ENCODE results near the gene MAPK1.
A peak's percentile ranks its signal among the peaks of the same experiment; 100 is the strongest.

Gene MAPK1

DNA sequence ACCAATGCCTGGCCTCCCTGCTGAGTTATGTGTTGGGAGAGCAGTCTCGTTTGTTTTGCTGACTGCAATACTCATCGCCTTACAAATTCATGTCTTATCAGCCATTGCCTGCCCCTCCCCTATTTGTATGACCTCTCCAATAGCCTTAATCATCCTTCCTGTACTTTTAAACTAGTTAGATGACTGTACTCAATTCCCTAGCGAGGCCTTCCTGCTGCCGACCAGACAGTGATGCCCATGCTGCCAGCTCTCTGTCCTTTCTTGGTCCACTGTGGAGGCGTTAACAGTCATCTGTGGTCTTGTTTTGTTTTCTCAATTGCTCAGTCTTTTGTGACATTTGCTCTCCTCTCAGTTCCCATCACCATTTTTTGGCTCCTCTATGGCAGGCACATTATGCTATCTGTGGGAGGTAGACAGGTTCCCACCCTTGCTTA, 111.6 kb downstream of the MAPK1 start:
- Histone ChIP-seq H3K36me3 (ENCODE audit: control insufficient read depth in 2 of 2, insufficient read depth in 1 of 2, low read length in 2 of 2) (peaks cover 0 to 28% of the 10 kb centered on the region in 2 experiments; a peak in 1 of 3 replicates), H3K4me3 (ENCODE audit: low read depth, low read length) (no peak overlapping the region), H3K9me3 (ENCODE audit: control insufficient read depth, insufficient read depth, low read depth, low read length) (no peaks in the 10 kb centered on the region), H3K27ac (ENCODE audit: extremely low read depth, low read depth, low read length) (no peak overlapping the region), H3K4me1 (ENCODE audit: control insufficient read depth, insufficient read depth, low read length) (0 out of 2 replicates have a peak, but pooled peaks cover 3% of the 10 kb centered on the region)
- TF ChIP-seq FEZF1 (tag by site-specific recombination; IDR thresholded peaks at IDR 0.05) (peak; percentile 61; the same call in 1 of the 2 replicates), ZBTB26 (tag by site-specific recombination; optimal IDR thresholded peaks at IDR 0.05) (no peak), ZEB2 (tag by site-specific recombination; IDR thresholded peaks at IDR 0.05) (0 out of 2 replicates have a peak, but pooled peaks have one; percentile 23), IKZF3 (tag by site-specific recombination; IDR thresholded peaks at IDR 0.05) (no peak), WT1 (tag by site-specific recombination; IDR thresholded peaks at IDR 0.05) (0 out of 2 replicates have a peak, but pooled peaks have one; percentile 30), KLF1 (tag by site-specific recombination; IDR thresholded peaks at IDR 0.05) (0 out of 2 replicates have a peak, but pooled peaks have one; percentile 18)
- TF ChIP-seq, protein P1, sequence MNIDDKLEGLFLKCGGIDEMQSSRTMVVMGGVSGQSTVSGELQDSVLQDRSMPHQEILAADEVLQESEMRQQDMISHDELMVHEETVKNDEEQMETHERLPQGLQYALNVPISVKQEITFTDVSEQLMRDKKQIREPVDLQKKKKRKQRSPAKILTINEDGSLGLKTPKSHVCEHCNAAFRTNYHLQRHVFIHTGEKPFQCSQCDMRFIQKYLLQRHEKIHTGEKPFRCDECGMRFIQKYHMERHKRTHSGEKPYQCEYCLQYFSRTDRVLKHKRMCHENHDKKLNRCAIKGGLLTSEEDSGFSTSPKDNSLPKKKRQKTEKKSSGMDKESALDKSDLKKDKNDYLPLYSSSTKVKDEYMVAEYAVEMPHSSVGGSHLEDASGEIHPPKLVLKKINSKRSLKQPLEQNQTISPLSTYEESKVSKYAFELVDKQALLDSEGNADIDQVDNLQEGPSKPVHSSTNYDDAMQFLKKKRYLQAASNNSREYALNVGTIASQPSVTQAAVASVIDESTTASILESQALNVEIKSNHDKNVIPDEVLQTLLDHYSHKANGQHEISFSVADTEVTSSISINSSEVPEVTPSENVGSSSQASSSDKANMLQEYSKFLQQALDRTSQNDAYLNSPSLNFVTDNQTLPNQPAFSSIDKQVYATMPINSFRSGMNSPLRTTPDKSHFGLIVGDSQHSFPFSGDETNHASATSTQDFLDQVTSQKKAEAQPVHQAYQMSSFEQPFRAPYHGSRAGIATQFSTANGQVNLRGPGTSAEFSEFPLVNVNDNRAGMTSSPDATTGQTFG (tag by site-specific recombination; IDR thresholded peaks at IDR 0.05; ENCODE audit: borderline replicate concordance) = no peak
- CTCF ChIA-PET = no interaction called here
- POLR2A ChIA-PET = no interaction called here

DNA sequence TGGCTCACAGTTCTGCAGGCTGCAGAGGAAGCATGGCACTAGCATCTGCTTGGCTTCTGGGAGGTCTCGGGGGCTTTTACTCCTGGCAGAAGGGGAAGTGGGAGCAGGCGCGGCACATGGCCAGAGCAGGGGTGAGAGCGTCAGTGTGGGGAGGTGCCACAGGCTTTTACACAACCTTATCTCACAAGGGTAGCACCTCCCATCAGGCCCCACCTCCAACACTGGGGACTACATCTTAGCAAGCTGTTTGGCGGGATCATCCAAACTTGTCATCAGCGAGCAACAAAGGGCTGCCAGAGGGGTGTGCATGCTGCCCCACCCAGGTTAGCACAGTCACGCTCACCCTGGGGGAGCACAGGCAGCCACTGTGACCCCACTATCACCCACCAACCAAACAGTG, 112.9 kb downstream of the MAPK1 start:
- no peaks in the 10 kb centered on the region for H3K4me1 ChIP-seq (ENCODE audit: control insufficient read depth, insufficient read depth, low read length)
- H3K36me3 ChIP-seq (ENCODE audit: control insufficient read depth in 2 of 2, insufficient read depth in 1 of 2, low read length in 2 of 2) = peaks cover 0 to 22% of the 10 kb centered on the region in 2 experiments; a peak in 1 of 3 replicates
- H3K27ac ChIP-seq (ENCODE audit: extremely low read depth, low read depth, low read length) = no peak overlapping the region
- no peak overlapping the region for H3K4me3 ChIP-seq (ENCODE audit: low read depth, low read length)
- ChIA-PET POLR2A (interaction anchor here (1.6 kb wide), 1 partner anchor 18 kb away, joined by 5 read pairs; no protein-coding TSS in a partner anchor), CTCF (interaction anchor here (0.8 kb wide), 1 partner anchor 62 kb away, joined by 5 read pairs; no protein-coding TSS in a partner anchor)
- TF ChIP-seq ZNF707 (tag by site-specific recombination; IDR thresholded peaks at IDR 0.05) = no peak
- peak; percentile 54; the same call in 1 of the 2 replicates for TF ChIP-seq KLF1 (tag by site-specific recombination; IDR thresholded peaks at IDR 0.05)
- TF ChIP-seq ATF2 (tag by site-specific recombination; IDR thresholded peaks at IDR 0.05; ENCODE audit: low read depth) = no peak
- no peak for TF ChIP-seq ZNF626 (tag by site-specific recombination; IDR thresholded peaks at IDR 0.05)
- TF ChIP-seq, protein P2, sequence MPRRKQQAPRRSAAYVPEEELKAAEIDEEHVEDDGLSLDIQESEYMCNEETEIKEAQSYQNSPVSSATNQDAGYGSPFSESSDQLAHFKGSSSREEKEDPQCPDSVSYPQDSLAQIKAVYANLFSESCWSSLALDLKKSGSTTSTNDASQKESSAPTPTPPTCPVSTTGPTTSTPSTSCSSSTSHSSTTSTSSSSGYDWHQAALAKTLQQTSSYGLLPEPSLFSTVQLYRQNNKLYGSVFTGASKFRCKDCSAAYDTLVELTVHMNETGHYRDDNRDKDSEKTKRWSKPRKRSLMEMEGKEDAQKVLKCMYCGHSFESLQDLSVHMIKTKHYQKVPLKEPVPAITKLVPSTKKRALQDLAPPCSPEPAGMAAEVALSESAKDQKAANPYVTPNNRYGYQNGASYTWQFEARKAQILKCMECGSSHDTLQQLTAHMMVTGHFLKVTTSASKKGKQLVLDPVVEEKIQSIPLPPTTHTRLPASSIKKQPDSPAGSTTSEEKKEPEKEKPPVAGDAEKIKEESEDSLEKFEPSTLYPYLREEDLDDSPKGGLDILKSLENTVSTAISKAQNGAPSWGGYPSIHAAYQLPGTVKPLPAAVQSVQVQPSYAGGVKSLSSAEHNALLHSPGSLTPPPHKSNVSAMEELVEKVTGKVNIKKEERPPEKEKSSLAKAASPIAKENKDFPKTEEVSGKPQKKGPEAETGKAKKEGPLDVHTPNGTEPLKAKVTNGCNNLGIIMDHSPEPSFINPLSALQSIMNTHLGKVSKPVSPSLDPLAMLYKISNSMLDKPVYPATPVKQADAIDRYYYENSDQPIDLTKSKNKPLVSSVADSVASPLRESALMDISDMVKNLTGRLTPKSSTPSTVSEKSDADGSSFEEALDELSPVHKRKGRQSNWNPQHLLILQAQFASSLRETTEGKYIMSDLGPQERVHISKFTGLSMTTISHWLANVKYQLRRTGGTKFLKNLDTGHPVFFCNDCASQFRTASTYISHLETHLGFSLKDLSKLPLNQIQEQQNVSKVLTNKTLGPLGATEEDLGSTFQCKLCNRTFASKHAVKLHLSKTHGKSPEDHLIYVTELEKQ (tag by site-specific recombination; IDR thresholded peaks at IDR 0.05; ENCODE audit: borderline replicate concordance) = no peak
- no peak for TF ChIP-seq ZNF830 (tag by site-specific recombination; IDR thresholded peaks at IDR 0.05; ENCODE audit: low read depth)
- TF ChIP-seq ZNF324 (tag by site-specific recombination; IDR thresholded peaks at IDR 0.05) = no peak
- TF ChIP-seq ZNF571 (tag by site-specific recombination; IDR thresholded peaks at IDR 0.05) = no peak
- no peak for TF ChIP-seq ZNF600 (tag by site-specific recombination; IDR thresholded peaks at IDR 0.05)
- TF ChIP-seq, protein P3, sequence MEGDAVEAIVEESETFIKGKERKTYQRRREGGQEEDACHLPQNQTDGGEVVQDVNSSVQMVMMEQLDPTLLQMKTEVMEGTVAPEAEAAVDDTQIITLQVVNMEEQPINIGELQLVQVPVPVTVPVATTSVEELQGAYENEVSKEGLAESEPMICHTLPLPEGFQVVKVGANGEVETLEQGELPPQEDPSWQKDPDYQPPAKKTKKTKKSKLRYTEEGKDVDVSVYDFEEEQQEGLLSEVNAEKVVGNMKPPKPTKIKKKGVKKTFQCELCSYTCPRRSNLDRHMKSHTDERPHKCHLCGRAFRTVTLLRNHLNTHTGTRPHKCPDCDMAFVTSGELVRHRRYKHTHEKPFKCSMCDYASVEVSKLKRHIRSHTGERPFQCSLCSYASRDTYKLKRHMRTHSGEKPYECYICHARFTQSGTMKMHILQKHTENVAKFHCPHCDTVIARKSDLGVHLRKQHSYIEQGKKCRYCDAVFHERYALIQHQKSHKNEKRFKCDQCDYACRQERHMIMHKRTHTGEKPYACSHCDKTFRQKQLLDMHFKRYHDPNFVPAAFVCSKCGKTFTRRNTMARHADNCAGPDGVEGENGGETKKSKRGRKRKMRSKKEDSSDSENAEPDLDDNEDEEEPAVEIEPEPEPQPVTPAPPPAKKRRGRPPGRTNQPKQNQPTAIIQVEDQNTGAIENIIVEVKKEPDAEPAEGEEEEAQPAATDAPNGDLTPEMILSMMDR (tag by site-specific recombination; IDR thresholded peaks at IDR 0.05) = no peak
- TF ChIP-seq ZNF747 (tag by site-specific recombination; IDR thresholded peaks at IDR 0.05) = no peak
- peak; percentile 59 for TF ChIP-seq ZNF341 (tag by site-specific recombination; IDR thresholded peaks at IDR 0.05; ENCODE audit: low read depth)
- no peak for TF ChIP-seq ZNF610 (tag by site-specific recombination; IDR thresholded peaks at IDR 0.05; ENCODE audit: borderline replicate concordance)
- TF ChIP-seq, protein P4, sequence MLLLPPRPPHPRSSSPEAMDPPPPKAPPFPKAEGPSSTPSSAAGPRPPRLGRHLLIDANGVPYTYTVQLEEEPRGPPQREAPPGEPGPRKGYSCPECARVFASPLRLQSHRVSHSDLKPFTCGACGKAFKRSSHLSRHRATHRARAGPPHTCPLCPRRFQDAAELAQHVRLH (tag by site-specific recombination; IDR thresholded peaks at IDR 0.05) = no peak
- TF ChIP-seq YY1 (tag by site-specific recombination; IDR thresholded peaks at IDR 0.05) = no peak
- no peaks in the 10 kb centered on the region for H3K9me3 ChIP-seq (ENCODE audit: control insufficient read depth, insufficient read depth, low read depth, low read length)

Data from HEK293 (cell line).